ENCODE data around the gene USPL1.

The USPL1 gene

DNA sequence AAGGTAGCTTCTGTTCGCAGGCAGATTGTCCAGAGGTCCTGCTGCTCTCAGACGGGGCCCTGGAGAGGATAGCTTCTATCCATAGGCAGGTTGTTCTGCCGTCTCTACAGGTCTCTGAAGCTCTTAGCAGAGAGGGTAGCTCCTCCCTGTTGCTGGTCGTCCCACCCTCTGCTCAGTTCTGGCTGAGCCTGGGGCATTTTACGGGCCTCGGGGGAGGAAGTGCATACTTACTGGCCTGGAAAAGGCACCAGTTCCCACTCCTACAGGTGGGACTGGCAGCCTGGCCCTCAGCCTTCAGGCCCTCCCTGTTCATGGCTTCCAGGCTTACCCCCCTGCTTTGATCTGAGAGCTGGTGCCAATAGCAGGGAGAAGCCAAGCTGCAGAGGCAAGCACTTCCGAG is 42.3 kb downstream of the USPL1 start:
- DNase-seq (ENCODE audit: low spot score): no peak

DNA sequence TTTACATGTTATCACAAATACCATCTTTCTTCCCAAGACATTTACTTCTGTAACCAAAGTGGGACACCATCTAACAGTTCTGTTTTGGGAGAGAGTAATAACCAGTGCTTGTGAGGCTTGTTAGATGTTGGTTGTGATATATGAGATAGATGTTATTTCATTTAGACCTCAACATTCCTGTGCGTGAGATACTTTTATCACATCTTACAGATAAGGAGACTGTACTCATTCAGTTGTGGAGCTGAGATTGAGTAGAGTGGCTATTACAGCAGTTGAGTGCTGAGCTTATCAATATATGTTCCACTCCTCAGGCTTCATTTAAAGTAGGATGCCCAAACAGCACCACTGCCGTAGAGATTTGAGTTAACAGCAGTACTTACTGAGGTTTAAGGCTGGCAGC is 43.1 kb downstream of the USPL1 start:
- no peak for DNase-seq (ENCODE audit: low spot score)

DNA sequence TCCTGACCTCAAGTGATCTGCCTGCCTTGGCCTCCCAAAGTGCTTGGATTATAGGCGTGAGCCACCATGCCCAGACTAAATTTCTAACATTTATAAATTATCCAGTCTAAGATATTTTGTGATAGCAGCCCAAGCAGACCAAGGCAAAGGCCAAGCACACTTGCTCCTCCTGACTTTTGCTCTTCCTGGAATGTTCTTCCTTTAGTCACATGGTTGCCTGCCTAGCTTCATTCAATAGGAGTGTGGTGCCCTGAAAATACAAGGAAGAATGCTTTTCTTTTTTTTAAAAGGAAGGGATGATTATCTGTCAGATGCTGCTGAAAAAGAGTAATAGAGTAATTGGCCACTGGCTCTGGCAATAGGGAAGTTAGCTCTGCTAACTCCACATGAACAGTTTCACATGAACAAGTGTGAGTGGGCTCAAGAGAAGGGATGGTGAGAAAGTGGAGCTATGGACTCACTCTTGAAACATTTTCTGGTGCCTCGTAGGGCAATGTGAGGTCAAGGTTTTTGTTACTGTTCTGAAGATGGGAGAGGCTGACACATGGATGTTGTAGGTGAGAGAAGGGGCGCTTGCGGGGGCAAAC is 47.1 kb downstream of the USPL1 start:
- DNase-seq (ENCODE audit: low spot score): no peak

DNA sequence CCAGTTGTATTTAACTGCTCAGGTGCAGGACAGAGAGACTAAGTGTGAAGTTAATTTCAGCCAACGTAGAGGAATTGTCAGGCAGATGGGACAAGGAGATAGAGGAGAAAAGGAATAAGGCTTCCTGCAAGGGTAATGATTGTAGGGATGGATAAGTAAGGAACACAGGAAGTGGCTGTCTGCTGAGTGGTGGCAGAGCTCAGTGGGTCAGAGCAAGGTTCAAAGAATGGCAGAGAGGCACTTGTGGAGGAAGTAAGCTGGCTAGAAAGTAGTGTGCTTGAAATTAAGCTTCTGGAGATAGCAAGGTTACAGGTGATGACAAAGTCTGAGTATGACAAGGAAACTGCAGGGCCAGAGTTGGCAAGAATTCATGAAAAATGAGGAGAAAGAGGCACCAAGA is 47.9 kb downstream of the USPL1 start:
- DNase-seq (ENCODE audit: low spot score): no peak

DNA sequence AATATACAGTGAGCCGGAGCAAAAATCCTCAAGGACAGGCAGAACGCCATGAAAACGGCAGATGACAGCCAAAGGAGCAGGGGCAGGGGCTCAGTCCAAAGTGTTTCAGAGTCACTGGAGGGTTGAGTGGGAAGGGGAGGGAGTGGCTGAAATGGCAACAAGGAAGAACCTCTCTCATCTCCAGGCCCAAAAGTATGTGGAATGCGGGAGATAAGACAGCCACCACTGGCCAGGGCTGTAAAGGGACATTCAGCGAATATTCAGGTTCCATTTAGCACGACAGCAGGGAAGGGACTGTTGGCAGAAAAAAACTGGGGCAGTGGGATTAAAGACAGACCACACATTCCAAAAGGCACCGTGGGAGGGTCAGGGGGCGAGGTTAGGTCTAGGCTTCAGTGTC is 48.4 kb downstream of the USPL1 start:
- DNase-seq (ENCODE audit: low spot score): no peak

DNA sequence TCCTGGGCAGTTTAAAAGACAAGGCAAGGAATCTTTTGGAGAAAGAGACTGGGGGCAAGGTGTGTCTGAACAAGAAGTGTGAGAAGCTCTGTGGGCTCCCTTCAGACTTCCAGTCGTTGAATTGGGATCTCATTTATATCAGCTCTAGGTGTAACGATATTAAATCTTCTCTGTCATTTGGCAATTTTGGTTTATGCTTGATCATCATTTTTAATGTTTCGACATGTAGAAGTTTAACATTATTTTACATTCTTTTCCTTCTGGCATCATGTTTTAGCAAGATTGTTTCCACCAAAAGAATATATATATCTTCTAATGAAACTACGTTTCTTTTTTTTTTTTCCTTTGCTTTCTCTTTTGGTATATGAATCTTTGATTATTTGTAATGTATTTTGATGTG is 49.3 kb downstream of the USPL1 start:
- no peak for DNase-seq (ENCODE audit: low spot score)

DNA sequence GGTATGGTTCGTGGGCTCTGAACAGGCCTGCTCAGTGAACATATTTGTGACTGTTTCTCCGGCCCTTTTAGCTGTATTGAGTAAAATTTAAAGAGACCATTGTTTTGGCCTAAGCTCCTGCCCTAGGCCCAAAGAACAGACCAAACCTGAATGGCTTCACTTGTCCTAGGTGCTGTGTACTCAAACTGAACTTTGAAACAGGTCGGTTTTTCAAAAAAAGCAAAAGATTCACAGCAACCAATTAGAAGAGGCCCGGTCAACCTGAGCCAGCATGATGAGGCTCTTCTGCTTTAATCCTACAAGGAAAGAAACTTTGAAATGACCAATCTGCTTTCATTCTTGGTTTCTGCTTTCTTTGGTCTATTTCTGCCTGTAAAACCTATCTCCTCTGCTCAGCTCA is 50.6 kb downstream of the USPL1 start:
- DNase-seq (ENCODE audit: low spot score): no peak

DNA sequence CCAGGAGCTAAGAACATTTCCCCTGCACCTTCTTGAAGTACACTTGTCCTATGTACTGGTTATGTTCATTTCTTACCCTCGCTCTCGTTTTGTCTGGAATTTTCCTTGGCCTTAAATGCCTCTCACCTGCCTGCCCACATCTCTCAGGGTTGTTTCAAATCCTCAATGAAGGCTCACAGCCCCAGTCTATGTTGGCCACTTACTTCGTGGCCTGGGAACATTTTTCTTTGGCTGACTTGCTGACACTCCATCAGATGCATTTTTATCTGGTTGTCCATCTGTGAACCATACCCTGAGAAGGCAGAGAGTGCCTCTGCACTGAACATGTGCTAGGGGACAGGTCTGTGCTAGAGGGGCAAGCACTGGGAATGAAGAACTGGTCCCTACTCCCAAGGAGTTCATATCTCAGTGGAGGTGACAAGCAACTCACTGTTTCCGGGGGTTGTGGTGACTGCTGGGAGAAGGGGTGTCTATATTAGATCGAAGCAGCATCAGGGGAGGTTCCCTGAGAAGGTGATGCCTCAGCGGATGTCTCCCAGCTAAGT is 53.6 kb downstream of the USPL1 start:
- DNase-seq (ENCODE audit: low spot score): no peak

DNA sequence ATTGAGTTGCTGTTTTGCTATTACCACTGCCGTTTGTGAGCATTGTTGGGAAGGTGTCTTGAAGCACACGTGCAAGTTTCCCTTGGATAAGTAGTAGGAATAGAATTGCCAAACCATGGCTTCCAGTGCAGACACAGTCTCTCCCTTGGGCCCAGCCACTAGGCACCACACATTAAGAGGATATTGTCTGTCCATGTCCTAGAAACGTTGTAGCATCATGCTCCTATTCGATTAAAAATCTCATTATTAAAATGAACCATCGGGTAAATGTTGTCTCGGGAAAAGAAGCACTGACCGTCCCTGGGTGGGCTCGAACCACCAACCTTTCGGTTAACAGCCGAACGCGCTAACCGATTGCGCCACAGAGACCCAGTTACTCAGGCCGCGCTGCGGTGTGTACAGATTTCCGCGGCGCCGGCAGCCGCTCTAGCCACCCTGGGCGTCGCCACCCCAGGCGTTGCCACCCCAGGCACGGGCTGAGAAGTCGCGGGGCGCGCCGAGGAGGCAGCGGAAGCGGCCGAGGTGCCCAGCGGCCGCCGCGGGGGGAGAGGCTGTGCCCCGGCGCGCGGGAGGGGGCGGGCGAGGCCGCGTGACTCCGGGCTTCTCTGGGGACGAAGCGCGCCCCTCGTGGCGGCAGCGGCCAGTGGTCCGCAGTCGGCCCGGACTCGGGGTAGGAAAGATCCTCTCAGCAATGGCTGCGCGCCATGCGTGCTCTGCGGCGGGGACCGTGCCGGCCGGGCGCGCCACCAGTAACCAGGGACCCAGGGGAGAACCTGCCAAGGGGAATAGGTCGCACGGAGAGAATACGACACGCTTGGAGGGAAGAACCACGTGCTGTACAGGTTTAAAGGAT is 56.2 kb downstream of the USPL1 start:
- peak; percentile 91 for DNase-seq (ENCODE audit: low spot score)

DNA sequence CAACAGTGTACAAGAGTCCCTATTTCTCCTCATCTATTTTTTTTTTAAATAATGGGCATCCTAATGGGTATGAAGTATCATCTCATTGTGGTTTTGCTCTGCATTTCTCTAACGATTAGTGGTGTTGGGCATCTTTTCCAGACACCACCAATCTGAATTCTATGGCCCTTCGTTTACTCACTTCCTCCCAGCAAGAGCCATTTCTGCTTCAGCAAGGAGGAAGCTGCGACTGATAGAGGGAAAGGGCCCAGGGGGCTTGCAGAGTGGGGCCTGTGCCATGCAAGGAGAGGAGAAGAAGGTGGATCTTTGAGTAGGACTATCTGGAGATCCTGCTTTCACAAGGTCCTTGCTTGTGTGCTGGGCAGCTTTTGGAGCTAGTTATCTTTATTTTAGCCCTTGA is 58.0 kb downstream of the USPL1 start:
- no peak for DNase-seq (ENCODE audit: low spot score)

DNA sequence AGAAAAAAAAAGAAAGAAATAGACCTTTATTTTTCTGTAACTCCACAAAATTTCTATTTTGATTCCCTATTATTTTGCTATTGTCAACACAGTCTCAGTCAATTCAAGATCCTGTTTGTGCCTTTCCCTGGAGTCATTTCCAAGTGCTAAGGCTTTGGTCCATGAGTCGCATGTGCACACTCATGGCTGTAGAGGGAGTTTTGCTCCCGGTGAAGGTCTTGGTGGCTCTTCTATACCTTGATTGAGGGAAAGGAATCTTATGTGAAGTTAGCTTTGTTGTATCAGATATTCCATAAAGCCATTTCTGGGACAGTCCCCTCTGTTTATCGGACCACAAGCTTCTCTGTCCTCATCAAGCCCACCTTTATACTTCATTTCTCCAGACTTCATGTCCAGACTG is 59.0 kb downstream of the USPL1 start:
- DNase-seq (ENCODE audit: low spot score): no peak

DNA sequence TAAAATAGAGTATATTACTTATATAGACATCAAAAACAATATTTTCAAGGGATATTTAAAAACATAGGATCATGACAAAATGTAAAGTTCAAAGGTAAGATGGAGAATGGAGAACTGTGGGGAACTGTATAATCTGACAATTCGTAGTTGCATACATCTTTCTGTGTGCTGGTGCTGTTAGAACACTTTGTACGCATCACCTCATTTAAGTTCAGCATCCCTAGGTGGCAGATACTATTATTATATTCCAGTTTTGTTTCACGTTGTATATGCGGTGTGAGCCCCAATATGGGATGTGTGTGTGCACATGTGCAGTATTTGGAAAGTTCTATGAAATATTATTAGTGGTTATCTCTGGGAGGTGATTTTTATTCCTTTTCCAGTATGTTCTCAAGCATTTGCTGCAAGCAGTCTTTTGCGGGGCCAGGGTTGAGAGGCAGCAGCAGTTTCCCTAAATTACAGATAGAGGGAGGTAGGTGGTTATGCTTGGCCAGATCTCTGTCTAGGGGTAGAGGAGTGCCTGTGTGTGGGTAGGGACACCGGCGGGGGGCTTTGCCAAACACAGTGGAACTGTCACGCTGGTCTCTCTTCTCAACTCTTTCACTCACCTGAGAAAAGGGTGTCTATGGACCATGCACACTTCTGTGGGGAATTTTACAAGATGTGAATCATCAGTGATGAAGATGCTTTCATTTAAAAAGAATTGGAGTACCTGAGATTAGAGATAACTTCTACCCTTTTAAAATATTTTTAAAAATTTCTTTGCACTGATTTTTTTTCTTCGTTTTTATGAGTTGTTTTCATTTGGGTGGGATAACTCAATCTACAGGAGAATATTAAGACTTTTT is 62.0 kb downstream of the USPL1 start:
- DNase-seq (ENCODE audit: low spot score): peak; percentile 45

DNA sequence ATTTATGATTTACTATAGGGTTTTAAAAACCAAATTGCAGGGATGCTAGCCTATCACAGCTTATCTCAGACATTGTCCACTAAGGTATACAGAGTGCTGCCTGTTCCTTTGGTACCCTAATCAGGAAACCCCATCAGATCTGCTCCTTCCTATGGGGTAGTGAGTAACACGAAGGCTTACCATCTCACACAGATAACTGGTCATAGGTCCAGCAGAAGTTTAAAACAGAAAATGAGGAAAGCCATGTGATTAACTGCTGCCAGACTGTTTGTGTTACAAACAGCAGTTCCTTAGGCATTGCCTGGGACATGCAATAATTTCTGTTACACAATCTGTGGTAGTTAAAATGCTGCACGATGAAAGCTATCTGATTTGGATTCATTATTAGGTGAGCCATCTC is 64.1 kb downstream of the USPL1 start:
- no peak for DNase-seq (ENCODE audit: low spot score)

DNA sequence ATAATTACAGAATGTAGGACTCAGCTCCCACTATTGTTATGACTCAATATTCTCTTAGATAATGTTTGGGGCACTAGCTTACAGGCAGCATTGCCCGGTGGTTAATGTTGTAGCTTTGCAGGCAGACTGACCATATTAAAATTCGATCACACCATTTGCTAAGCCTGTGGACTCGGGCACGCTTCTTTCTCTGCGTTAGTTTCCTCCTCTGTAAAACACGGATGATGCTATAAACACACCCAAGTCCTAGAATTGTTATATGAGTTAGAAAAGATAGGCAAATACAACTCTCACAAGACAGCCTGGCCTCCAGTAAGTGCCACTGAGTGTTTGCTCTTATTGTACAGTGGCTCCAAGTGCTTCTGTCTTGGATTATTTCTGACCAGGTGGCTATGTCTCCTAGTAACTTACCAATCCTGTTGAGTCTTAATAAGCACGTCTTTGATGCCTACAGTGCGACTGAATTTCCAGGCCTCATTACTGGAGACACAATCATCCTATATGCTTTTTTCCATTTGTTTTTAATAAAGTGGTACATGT is 67.7 kb downstream of the USPL1 start:
- no peak for DNase-seq (ENCODE audit: low spot score)

DNA sequence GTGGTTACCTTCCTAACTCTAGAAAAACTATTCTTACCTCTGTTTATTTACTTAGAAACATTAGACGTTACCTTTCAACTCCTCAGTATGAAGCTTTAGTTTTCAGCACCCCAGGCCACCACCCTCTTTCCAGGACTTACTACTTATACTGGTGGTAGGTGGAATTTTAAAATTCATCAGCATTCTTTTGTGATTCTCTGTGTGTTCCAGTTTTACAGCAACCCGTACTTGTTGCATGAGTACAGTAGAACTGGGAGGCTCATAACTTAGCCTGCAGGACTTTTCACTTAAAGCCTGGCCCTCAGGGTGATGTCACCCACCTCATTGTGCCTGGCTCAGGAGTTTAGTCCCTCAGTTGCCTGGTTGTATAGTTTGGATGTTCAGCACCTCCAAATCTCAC is 68.3 kb downstream of the USPL1 start:
- DNase-seq (ENCODE audit: low spot score): no peak

DNA sequence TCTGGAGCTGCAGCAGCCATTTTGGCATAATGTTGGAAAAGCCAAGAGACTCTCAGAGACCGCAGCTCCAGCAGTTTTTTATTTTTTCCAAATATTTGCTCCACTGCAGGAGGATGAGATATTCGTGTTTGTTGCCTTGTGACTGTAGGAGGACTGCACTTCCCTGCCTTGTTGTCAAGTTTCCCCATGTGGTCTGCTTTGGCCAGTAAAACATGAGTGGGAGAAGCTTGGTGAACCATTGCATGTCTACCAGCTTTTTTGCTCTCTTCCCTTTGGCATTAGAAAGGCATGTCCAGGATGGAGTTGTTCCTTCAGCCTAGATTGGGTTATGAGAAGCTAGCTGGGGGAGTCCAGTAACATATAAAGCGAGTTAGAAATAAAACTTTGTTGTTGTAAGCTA is 69.9 kb downstream of the USPL1 start:
- DNase-seq (ENCODE audit: low spot score): no peak

DNA sequence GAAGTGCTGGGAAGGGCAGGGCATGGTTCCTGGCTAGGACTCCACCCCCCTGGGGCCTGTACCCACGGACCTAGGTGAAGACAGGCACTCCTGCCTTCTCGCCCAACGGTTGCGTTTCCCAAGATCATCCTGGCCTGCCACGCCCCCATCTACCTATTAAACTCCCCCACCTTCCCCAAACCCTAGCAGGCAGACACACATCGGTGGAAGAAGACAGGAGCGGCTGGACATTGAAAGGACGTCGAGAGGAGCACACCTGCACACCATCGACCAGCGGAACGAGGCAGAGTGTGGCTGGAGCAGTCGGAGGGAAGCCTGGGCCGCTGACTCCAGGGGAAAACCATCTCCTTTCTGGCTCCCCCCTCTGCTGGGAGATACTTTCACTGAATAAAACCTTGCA is 72.0 kb downstream of the USPL1 start:
- no peak for DNase-seq (ENCODE audit: low spot score)

DNA sequence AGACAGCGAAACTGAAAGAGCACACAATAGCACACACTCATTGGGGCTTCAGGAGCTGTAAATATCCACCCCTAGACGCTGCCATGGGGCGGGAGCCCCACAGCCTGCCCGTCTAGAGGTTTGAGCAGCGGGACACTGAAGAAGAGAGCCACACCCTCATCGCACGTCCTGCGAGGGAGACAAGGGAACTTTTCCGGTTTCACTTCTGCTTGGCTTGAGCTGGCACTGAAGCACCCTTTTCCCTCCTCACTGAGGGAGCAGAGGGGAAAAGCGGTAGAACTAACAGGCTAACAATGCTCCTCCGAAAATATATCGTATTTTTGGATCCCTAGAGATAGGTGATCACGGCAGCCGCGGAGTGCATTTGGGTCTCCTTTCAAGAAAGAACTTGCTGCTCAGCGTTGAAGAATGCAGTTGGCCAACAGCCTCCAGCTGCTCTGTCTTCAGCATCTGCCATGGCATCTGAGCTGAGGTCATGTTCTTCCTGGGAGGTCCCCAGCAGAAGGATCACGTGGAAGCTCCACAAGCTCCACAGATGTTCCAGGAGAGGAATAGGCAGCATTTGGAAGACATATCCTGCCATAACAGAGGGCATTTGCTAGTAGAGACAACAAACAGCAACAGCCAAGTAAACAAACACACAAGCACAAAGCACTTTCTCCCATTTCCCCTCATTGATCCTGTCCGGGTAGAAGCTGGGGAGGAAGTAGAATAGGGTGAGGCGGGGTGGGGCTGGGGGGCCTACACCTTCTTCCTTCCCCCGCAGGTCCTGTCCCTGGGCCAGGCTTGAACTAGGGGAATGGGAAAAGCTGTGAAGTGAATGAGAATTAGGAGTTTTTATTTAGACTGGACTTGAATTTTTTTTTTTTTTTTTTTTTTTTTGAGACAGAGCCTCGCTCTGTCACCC is 72.8 kb downstream of the USPL1 start:
- DNase-seq (ENCODE audit: low spot score): no peak

DNA sequence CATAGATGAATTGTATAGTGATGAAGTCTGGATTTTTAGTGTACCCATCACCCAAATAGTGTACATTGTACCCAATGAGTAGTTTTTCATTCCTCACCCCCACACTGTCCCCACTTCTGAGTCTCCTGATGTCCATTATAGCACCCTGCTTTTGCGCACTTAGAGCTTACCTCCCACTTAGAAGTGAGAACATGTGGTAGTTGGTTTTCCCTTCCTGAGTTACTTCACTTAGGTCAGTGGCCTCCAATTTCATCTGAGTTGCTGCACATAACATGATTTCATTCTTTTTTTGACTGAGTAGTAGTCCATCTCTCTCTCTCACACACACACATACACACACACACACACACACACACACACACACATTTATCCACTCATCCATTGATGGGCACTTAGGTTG is 74.4 kb downstream of the USPL1 start:
- no peak for DNase-seq (ENCODE audit: low spot score)

DNA sequence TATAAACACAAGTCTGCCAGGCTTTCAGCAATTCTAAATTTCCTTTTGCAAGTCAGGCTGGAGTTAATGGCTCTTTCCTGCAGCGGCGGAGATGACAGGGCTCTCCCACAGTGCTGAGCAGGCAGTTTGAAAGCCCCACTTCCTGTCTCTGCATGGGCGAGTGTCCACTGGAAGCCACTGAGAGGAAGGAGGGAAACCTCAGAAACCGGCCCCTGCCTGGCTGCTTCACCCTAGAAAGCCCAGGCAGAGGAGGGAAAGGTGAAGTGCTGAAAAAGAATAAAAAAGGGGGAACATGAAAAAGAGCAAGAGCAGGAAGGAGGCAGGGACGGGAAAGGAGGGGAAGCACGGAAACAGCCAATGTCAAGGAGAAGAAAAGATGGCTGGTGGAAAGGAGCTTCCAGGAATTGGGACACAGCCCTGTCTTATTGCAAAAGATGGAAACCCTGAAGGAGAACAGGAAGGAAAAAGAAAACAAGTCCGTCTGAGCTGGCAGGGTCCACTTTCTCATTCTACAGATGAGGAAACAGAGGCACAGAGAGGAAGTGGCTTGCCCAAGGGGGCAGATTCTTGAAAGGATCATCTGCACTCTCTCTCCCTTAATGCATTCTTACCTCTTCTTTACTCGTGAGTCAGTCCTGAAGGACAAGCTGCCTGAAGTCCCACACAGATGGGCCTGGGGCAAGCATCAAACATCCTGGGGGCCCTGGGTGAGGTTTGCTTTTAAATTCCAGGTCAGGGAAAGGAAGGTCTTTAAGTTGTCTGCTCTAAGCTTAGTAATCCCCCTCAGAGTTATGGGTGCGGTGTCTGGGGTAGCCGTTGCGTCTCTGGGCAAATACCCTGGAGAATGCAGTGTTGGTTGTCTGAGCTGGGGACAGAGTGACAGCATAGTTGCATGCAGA is 78.8 kb downstream of the USPL1 start:
- no peak for DNase-seq (ENCODE audit: low spot score)

Data from CD4-positive, alpha-beta T cell treated with Interleukin-15 for 4 hours (primary cell).